ENCODE data around the gene STAT3.
A peak's percentile ranks its signal among the peaks of the same experiment; 100 is the strongest.

The STAT3 gene

DNA sequence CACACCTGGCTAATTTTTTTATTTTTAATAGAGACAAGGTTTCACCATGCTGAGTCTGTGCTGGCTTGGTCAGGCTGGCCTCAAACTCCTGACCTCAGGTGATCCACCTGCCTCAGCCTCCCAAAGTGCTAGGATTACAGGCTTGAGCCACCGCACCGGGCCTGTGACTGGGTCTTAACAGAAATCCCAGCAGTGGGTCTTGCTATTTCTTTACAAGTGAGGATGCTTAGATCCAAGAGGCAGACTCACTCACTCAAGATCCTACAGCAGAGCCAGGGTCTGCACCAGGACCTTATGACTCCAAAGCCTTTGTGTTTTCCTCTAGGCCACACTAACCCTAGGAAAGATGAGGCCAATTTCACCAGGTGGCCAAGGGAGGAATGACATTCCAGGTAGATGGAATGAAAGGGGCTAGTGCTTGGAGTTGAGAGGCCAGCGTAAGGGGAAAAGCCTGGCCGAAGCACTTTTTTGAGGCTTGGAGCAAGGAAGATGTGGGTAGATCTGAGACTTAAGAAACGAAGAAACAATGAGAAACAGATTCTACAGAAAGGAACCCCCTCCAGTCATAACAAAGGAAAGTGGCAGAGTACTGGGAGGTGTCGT, 105.7 kb downstream of the STAT3 start:
- Histone ChIP-seq H3K4me1 (no peaks in the 10 kb centered on the region), H3K36me3 (no peaks in the 10 kb centered on the region), H3K27me3 (no peaks in the 10 kb centered on the region), H3K4me3 (ENCODE audit: low read depth, low read length) (no peak overlapping the region), H3K9me3 (no peaks in the 10 kb centered on the region)
- no peak for DNase-seq
- no peak for TF ChIP-seq CTCF (IDR thresholded peaks at IDR 0.05; ENCODE audit: low read depth, low read length)

DNA sequence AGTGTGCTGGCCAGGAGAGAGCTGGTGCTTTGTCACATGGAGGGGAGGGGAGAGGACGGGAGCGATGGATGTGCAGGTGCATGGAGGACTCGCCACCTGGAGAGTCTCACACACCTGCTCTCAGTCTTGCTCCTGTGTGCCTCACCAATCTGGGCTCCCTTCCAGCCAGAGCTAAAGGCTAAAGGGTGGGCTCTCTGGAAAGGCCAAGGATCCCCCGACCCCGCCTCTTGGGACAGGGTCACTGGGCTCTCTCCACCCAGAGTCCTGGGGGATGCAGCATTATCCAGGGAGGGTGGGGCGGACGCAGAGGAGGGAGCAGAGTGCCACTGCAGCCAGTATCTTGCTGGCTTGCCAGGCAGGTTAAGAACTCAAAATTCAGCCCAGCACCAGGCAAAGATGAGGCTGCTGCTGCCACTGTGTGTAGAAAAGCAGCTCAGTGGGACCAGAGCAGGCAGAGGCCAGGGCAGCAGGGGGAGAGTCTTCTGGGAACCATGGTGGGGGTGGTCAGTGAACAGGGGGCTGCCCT, 106.6 kb downstream of the STAT3 start:
- Histone ChIP-seq H3K4me3 (ENCODE audit: low read depth, low read length) (no peak overlapping the region), H3K27me3 (no peaks in the 10 kb centered on the region), H3K9me3 (no peaks in the 10 kb centered on the region), H3K4me1 (peaks cover 3% of the 10 kb centered on the region; the same call in 1 of the 2 replicates), H3K36me3 (no peaks in the 10 kb centered on the region)
- DNase-seq, result no peak
- TF ChIP-seq CTCF (IDR thresholded peaks at IDR 0.05; ENCODE audit: low read depth, low read length), result no peak

- Histone ChIP-seq H3K4me3 (ENCODE audit: low read depth, low read length) (no peak overlapping the region), H3K27me3 (no peaks in the 10 kb centered on the region), H3K4me1 (peaks cover 3% of the 10 kb centered on the region; the same call in 1 of the 2 replicates), H3K36me3 (no peaks in the 10 kb centered on the region), H3K9me3 (no peaks in the 10 kb centered on the region)
- TF ChIP-seq CTCF (IDR thresholded peaks at IDR 0.05; ENCODE audit: low read depth, low read length), result no peak
- no peak for DNase-seq
Measured at GRCh38 chr17:42279776-42280630, 108.2 kb downstream of the STAT3 start.

DNA sequence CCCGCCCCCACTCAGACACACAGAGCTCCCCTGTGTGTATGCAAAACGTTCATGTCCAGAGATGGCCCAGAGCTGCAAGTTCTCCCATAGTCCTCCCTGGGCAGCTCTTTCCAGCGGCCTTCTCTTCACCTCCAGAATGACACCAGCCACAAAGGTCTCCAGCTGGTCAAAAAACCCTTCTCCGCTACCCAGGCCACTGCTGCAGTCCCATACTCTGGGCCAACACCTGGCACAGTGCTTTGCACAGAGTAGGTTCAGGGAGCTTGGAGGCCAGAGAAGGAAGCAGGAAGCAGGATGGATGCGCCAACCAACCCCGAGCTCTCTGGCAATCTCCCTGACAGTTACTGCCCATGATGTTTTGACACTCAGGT, 110.9 kb downstream of the STAT3 start:
- DNase-seq, result no peak
- Histone ChIP-seq H3K4me3 (ENCODE audit: low read depth, low read length) (peak overlapping the region; percentile 85), H3K36me3 (no peaks in the 10 kb centered on the region), H3K27me3 (no peaks in the 10 kb centered on the region), H3K4me1 (peaks cover 3% of the 10 kb centered on the region), H3K9me3 (no peaks in the 10 kb centered on the region)
- TF ChIP-seq CTCF (IDR thresholded peaks at IDR 0.05; ENCODE audit: low read depth, low read length), result no peak

DNA sequence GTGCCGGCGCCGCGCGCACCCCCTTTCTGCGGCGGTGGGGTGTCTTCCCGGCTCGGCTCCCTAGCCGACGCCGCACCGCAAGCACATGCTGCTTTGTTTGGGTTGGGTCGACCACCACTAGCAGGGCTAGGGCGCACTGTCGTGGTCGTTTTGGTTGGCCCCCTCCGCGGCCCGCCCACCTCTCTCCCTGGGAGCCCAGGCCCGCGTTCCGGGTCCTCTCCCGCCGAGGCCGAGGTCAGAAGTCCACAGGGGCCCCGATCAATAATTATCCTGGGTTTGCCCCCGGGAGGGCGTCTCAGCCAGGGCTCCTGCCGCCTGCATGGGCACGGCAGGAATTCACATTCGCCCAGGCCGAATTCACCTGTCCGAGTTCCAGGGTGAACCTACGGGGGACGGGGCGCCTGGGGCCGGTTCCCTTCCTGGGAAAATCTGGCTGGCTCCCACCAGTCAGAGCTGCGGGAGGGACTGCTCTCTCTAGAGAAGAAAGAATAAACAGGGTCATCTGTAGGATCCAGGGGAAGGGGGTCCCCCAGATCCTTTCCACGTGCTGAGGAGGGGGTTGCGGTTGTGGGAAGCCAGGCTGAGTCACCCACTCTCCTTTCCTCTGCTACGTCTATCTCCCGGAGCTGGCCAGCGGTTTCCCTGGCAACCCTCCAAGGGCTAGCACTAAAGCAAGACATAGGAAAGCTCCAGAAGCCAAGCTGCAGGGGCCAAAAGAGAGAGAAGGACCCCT, 111.5 kb downstream of the STAT3 start:
- no peaks in the 10 kb centered on the region for H3K27me3 ChIP-seq
- peaks cover 3% of the 10 kb centered on the region for H3K4me1 ChIP-seq
- peak overlapping the region; percentile 85 for H3K4me3 ChIP-seq (ENCODE audit: low read depth, low read length)
- TF ChIP-seq CTCF (IDR thresholded peaks at IDR 0.05; ENCODE audit: low read depth, low read length), result no peak
- no peaks in the 10 kb centered on the region for H3K9me3 ChIP-seq
- DNase-seq, result peak; percentile 67
- no peaks in the 10 kb centered on the region for H3K36me3 ChIP-seq

Measured in BE2C (cell line).